GM19351 (cell line): ENCODE measurements around the gene SLC12A2.

Experiments
- ATAC-seq: cut with Tn5 transposase; IDR thresholded peaks from one replicate; pipeline ENCODE4 v1.9.1; 2021; ENCODE audit warnings: mild to moderate bottlenecking, moderate library complexity; ENCODE audit not compliant: unreplicated experiment

SLC12A2 gene

GRCh38 chr5:128097224-128097623 lies 13.7 kb downstream of the SLC12A2 start:
- no peak for ATAC-seq

- no peak for ATAC-seq
Measured at GRCh38 chr5:128097781-128098180, 14.2 kb downstream of the SLC12A2 start.

DNA sequence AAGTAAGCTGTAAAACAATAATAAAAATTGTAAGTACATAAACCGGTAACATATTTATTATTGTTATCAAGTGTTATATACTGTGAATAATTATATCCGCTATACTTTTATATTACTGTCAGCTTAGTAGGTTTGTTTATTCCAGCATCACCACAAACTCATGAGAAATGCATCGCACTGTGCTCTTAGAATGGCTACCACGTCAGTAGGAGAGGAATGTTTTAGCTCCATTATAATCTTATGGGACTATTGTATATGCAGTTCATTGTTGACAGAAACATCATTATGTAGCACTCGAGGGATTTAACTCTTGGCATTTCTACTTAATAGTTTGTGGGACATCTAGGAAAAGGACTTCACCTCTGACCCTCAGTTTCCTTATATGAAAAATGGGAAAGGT lies 16.4 kb downstream of the SLC12A2 start:
- no peak for ATAC-seq

DNA sequence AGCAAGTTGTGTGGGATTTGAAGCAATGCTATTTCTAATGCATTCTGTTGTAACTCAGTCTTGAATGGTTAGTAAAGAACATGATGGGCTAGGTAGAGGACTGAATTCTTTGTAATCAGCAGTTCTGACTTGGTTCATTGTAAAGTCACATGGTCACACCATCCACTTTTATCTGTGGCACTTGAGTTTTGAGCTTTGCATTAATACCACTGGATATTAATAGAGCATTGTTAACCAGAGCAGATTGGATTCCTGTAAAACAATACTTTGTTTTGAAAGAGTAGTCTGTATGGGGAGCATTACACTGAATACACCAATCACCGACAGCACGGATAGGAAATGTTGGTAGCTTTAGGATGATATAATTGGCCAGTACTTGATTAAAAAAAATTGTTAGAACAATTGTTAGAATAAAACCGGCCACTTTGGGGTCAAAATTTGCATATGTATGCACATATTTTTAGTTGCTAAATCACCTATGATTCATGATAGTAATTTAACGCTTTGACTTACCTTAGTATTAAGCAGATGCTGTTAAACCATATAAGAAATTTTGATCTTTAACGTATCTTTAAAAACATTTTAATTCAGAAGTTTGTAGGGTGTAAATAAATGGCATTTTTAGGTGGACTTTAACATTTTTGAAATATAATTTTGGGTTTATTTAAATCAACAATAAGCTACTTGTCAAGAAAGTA lies 17.4 kb downstream of the SLC12A2 start:
- no peak for ATAC-seq

DNA sequence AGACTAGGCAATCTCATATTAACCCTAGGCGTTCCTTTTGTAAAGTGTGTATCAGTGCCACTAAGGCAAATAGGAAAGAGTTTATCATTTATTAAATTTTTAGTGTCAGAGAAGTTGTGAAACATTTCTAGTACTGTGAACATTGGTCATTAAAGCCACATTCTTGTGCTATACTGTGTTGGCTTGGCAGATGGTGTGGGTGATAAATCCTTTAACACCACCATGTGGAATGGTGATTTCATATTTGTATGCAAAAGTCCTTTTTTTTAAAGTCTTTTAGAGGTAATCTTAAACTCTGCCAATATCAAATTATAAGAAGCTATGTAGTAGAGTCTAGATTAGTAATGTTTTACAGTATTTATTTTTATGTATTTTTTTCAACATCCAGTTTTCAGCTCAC lies 18.1 kb downstream of the SLC12A2 start:
- ATAC-seq, result no peak

DNA sequence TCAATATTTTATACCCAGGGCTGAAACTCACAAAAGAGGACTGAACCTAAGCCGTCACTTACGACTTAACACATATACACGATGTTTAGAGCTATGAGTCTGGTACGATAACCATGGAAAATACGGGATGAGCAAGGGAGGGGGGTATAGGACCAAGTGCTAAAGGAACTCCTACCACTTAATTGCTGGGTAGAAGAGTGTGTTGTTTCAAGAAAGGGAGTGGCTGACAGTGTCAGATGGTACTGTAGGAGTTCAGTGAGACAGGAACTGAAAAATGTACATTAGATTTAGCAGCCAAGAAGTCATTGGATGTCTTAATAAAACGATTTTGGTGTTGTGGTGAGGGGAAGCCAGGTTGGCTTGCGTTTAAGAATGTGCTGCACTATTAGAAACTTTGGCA lies 21.6 kb downstream of the SLC12A2 start:
- ATAC-seq, result no peak

GRCh38 chr5:128109138-128109537 lies 25.6 kb downstream of the SLC12A2 start:
- ATAC-seq, result no peak

- no peak for ATAC-seq
Measured at GRCh38 chr5:128109766-128110165, 26.2 kb downstream of the SLC12A2 start.

DNA sequence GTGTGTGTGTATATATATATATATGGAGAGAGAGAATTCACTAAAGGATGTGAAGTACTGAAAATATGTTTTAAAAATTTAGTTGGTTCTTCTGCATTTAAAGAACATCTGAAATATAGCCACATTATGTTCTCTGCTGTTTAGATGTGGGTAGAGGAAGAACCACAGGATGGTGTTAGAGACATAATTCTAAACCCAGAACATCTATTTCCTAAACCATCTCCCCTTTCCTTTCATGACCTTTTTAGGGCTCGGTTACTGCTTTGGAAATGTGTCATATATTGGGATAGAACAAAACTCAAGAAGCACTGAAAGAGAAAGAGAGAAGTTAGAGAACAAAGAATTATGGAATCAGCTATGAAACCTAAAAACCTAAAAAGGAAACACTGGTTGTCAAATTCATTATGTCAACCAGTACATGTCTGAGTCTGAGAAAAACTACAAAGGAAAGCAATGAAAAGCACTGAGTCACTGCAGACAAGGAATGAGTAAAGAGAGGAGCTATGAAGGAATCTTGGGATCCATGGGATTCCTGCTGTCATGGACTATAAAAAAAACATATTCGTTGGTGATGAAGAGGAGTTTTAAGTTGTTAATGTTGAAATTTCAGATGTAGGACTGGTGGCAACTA lies 28.4 kb downstream of the SLC12A2 start:
- ATAC-seq, result no peak

DNA sequence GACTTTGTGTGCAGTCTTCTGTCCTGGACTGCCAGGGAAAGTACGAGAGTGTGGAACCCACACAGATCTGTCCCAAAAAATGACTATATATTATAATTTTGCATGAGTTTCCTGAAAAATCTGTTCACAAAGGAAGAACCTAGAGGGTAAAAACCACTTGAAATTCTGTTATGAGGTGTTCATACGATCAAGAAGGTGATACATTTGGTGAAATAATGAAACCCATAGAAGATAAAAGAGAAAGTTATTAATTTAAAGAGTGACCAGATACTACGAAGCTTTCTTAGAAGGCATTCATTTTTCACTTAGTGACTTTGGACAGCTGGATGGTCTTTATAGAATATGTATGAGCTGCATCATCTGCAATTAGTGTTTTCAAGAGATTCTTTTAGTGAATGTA lies 32.9 kb downstream of the SLC12A2 start:
- no peak for ATAC-seq

DNA sequence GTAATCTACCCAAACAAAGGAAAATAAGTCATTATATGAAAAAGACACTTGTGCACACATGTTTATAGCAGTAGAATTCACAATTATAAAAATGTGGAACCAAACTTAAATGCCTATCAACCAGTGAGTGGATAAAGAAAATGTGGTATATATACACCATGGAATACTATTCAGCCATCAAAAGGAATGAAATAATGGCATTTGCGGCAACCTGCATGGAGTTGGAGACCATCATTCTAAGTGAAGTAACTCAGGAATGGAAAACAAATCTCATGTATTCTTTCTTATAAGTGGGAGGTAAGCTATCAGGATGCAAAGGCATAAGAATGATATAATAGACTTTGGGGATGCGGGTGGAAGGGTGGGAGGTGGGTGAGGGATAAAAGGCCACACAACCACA lies 34.6 kb downstream of the SLC12A2 start:
- ATAC-seq, result no peak

GRCh38 chr5:128121651-128122050 lies 38.1 kb downstream of the SLC12A2 start:
- ATAC-seq, result no peak

DNA sequence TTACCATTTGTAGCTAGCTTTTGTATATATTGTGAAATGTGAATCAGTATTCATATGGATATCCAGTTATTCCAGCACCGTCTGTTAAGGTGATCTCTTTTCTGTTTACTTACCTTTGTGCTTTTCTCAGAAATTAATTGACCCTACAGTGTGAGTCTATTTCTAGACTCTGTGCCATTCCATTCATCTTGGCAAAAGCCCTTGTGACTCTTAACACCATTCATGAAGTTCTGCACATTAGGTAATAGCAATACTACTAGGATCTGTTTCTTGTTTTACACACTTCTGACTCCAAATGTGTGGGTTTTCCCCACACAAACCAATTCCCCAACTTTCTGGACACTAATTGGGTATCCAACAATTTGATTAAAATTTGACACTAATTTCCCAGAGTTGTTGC lies 40.4 kb downstream of the SLC12A2 start:
- ATAC-seq, result no peak

GRCh38 chr5:128126241-128126640 lies 42.7 kb downstream of the SLC12A2 start:
- no peak for ATAC-seq

DNA sequence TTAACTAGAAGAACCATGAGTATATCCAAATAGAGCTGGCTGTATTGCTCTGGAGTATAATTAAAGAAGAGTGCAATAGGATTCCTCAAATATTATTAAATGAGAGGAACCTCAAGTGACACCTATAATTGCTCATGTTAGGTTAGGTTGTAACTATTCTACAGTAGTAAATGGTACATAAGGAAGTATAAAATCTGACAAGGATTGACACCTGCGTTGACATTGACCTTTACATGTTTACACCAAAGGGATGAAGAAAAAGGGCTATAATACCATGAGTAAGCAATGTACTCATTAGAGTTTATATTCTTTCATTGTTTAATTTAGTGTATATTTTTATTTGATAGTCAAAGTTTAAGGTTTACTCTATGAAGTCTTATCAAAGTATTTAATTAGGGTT lies 48.9 kb downstream of the SLC12A2 start:
- ATAC-seq, result no peak

DNA sequence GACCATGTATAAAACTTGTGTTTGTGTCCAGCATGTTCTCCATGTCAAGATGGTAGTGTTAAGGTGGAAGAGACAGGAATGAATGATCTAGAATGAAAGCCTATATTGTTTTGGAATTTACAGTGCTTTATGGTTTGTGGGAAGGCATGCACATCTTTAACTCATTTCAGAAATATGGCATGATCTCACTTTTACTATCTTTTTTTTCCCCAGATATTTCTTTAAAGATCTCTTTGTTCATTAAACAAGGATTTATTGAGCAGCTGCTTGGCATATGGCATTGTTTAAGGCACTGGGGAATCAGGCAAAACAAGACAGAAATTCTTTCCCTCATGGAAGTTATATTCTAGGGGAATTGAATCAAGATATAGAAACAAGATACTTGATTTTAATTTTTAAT lies 51.7 kb downstream of the SLC12A2 start:
- no peak for ATAC-seq

DNA sequence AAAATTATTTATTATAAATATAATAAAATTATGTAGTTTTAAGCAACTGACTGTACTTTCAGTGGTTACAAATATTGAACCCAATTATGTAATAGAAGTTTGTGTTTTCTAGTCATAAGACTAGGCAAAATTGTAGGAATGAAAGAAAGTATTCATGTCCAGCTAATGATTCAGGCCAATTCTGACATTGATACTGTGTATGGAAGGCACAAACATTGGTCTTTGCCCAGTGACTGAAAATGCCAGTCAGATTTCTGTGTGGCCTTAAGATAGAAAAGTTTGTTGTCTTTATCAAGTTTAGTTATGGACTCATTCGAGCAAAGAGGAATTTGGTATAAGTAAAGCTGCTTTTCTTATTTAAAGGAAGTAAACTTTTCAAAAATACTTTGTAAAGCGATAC lies 60.3 kb downstream of the SLC12A2 start:
- no peak for ATAC-seq

GRCh38 chr5:128144491-128144890 lies 60.9 kb downstream of the SLC12A2 start:
- ATAC-seq, result no peak

DNA sequence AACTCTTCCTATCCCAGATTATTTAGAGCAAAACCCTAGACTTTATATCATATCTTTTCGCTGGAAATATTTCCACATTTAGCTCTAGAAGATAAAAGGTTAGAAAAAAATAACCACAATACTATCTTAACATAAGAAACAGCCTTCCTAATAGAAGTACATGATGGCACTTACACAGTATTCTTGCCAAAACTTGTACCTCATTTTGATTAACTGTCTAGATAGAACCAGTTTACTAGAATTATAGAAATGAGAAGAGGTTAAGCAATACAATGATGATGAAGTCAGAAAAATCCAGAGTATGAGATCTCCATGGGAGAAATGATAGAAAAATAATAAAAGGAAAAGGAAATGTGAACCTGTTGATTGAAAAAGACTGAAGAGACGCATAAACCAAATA lies 63.1 kb downstream of the SLC12A2 start:
- no peak for ATAC-seq

DNA sequence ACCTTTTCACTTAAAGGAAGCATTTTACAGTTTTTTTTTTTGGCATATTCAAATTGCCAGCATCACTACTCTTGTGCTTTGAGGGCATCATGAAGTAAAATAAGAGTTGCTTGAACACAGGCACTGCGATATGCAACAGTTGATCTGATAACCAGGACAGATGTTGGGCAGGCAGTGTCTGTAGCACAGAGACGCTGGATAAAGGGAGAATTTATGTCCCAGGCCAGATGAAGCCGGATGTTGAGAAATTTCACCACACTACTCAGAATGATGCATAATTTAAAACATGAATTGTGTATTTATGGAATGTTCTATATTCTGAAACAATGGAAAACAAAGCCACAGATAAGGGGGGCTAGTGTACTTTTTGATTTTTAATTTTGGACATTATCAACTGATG lies 71.4 kb downstream of the SLC12A2 start:
- ATAC-seq, result no peak

DNA sequence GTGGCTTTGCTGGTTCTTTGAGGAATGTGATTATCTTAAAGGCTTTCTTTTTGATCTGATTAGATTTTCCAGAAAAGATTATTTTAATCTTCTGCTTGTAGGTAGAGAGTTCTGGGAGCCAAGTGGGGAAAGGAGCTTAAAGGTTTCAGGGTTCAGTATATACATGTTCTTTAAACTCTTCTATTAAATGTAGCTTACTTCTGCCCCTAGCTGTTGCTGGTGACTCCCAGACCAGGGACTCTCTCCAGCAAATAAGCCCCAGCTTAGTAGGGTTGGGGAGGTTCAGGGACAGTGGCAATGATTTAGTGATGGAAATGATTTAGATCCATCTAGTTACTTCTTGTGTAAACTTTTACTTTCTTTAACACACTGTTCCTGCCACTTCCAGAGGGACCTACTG lies 72.2 kb downstream of the SLC12A2 start:
- no peak for ATAC-seq

DNA sequence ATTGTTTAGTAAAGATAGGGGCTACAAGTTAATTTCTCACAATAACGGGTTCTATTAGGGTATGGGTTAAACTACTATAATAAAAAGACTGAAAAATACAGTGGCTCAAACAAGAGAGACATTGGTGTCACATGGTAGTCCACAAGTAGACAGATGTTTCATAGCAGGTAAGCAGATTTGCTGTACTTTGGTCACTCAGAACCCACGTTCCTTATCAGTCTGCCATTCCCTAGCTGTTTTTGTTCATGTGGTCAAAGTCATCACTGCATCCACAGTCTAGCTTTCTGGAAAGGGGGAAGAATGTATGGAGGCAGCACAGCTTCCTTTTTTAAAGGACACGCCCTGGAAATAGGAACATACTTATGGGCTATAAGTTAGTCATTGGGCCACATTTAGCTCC lies 73.0 kb downstream of the SLC12A2 start:
- no peak for ATAC-seq

DNA sequence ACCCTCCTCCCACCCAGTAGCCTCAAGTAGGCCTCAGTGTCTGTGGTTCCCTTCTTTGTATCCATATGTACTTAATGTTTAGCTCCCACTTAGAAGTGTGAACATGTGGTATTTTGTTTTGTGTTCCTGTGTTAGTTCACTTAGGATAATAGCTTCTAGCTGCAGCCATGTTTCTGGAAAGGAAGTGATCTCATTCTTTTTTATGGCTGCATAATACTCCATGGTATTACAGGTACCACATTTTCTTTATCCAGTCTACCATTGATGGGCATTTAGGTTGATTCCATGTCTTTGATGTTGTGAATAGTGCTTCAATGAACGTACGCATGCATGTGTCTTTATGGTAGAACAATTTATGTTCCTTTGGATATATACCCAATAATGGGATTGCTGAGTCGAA lies 74.8 kb downstream of the SLC12A2 start:
- ATAC-seq, result no peak
